GM21529 (cell line): ENCODE results near the gene CD48.
A peak's percentile ranks its signal among the peaks of the same experiment; 100 is the strongest.
"Not testable (repeated sequence)": the region's sequence is repeated elsewhere in the genome, so short reads cannot be mapped to it uniquely, and the experiment has no call there.

Experiments
- ATAC-seq: cut with Tn5 transposase; IDR thresholded peaks from one replicate; pipeline ENCODE4 v1.9.1; 2021; ENCODE audit not compliant: unreplicated experiment

Gene CD48

GRCh38 chr1:160653620-160654016 is 58.0 kb downstream of the CD48 start:
- ATAC-seq = peak; percentile 46

GRCh38 chr1:160652924-160653619 is 58.5 kb downstream of the CD48 start:
- peak; percentile 18 for ATAC-seq

GRCh38 chr1:160652065-160652641 is 59.5 kb downstream of the CD48 start:
- ATAC-seq = not testable (repeated sequence)

- no peak for ATAC-seq
Observed at GRCh38 chr1:160651433-160652064, 60.1 kb downstream of the CD48 start.

GRCh38 chr1:160647329-160647720 is 64.3 kb downstream of the CD48 start:
- peak; percentile 15 for ATAC-seq

GRCh38 chr1:160646711-160647328 is 64.8 kb downstream of the CD48 start, which contains the start of gene SLAMF1:
SLAMF1 (minus strand) TSS chr1:160647044; CDS start chr1:160646945, 99 bp downstream.
- peak; percentile 54 for ATAC-seq

GRCh38 chr1:160646180-160646579 is 65.4 kb downstream of the CD48 start:
- no peak for ATAC-seq

- ATAC-seq = no peak
Observed at GRCh38 chr1:160645386-160646130, 66.1 kb downstream of the CD48 start.

GRCh38 chr1:160644399-160644798 is 67.2 kb downstream of the CD48 start:
- no peak for ATAC-seq

- no peak for ATAC-seq
Observed at GRCh38 chr1:160643138-160643537, 68.5 kb downstream of the CD48 start.

GRCh38 chr1:160642281-160642644 is 69.4 kb downstream of the CD48 start:
- no peak for ATAC-seq

GRCh38 chr1:160641323-160642280 is 70.0 kb downstream of the CD48 start:
- peak; percentile 32 for ATAC-seq

- ATAC-seq = no peak
Observed at GRCh38 chr1:160640359-160641123, 71.1 kb downstream of the CD48 start.

GRCh38 chr1:160639652-160640051 is 72.0 kb downstream of the CD48 start:
- ATAC-seq = no peak

- ATAC-seq = no peak
Observed at GRCh38 chr1:160638926-160639325, 72.7 kb downstream of the CD48 start.

GRCh38 chr1:160638540-160638857 is 73.1 kb downstream of the CD48 start:
- no peak for ATAC-seq

- peak; percentile 32 for ATAC-seq
Observed at GRCh38 chr1:160637821-160638539, 73.6 kb downstream of the CD48 start.

- no peak for ATAC-seq
Observed at GRCh38 chr1:160637065-160637464, 74.6 kb downstream of the CD48 start.

- ATAC-seq = no peak
Observed at GRCh38 chr1:160636547-160636946, 75.1 kb downstream of the CD48 start.
